Lower leg skin (tissue), 4 donors: ENCODE measurements around the gene SUGCT. TPM values are rescaled to one million over a fixed set of nuclear protein-coding genes. Genes with fewer than 3 reads are reported as not detected.

Experiments used
- DNase-seq, 2 donors: peaks; one replicate each; pipeline ENCODE4 v3.0.0-alpha.2; 2019; ENCODE audit warnings: low spot score in 2 of 2
- H3K4me3 ChIP-seq: fragments of 200-600 bp; sonication (generic); 2 replicates; pipeline ENCODE4 v1.5.1; 2017; ENCODE audit warnings: mild to moderate bottlenecking, low read depth; ENCODE audit not compliant: poor library complexity, severe bottlenecking
- CTCF ChIP-seq, 3 donors: fragments of 450-650 bp; IDR thresholded peaks; one replicate each; pipeline ENCODE4 v1.5.1; 2016; ENCODE audit warnings: antibody characterized with exemption in 3 of 3, mild to moderate bottlenecking in 3 of 3, moderate library complexity in 2 of 3
- POLR2A ChIP-seq, 2 donors: fragments of 450-650 bp; IDR thresholded peaks; one replicate each; pipeline ENCODE4 v1.6.1; 2016 to 2017; ENCODE audit warnings: antibody characterized with exemption in 2 of 2, mild to moderate bottlenecking in 1 of 2, moderate library complexity in 1 of 2
- WGBS, 2 donors: methylation state at CpG; one replicate each; pipeline ENCODE4 v1.1.5; 2018; 5-methylcytosine and 5-hydroxymethylcytosine counted together
- intact Hi-C: fragments of 100-400 bp; cut with DNase I; formaldehyde crosslinking; loops from one replicate; pipeline ENCODE4 v1.15.0; 2023; ENCODE audit warnings: low total_unique reads
- total RNA-seq, 4 donors: library from RNA; depleted of rRNA; stranded (reverse); fragments of >200 nt; gene quantifications; one replicate each; pipeline ENCODE4 v1.1.0, GENCODE V29; 2016

The SUGCT gene
- total RNA-seq, 4 donors from 2014 or later = 0.49 to 1.6 (median 0.59) TPM; not detected in 1

- no peak for TF ChIP-seq CTCF (IDR thresholded peaks at IDR 0.05)
- no peak for TF ChIP-seq POLR2A (IDR thresholded peaks at IDR 0.05)
- no peak overlapping the region for H3K4me3 ChIP-seq
- no peak for DNase-seq
- 53 to 57% methylated on average over 17 of the region's 17 CpGs for WGBS, 2 donors
- intact Hi-C loops = no loop called here
These were observed 470.0 kb downstream of the SUGCT start for GRCh38 chr7:40604601-40605438.

- TF ChIP-seq POLR2A (IDR thresholded peaks at IDR 0.05) = no peak
- TF ChIP-seq CTCF (IDR thresholded peaks at IDR 0.05) = no peak
- 77 to 78% methylated on average over 5 of the region's 5 CpGs for WGBS, 2 donors
- H3K4me3 ChIP-seq = no peak overlapping the region
- no peak for DNase-seq
- intact Hi-C loops = no loop called here
These were observed 473.7 kb downstream of the SUGCT start for GRCh38 chr7:40608321-40609075.

GRCh38 chr7:40610461-40610860 is 475.7 kb downstream of the SUGCT start:
- 90 to 94% methylated on average over 4 of the region's 4 CpGs for WGBS, 2 donors
- H3K4me3 ChIP-seq = no peak overlapping the region
- TF ChIP-seq CTCF (IDR thresholded peaks at IDR 0.05) (no peak), POLR2A (IDR thresholded peaks at IDR 0.05) (no peak)
- intact Hi-C loops = no loop called here
- no peak for DNase-seq

GRCh38 chr7:40611095-40611871 is 476.5 kb downstream of the SUGCT start:
- intact Hi-C loops = no loop called here
- WGBS, 2 donors = 66 to 76% methylated on average over 2 of the region's 2 CpGs
- H3K4me3 ChIP-seq = no peak overlapping the region
- no peak for DNase-seq
- TF ChIP-seq POLR2A (IDR thresholded peaks at IDR 0.05) (no peak), CTCF (IDR thresholded peaks at IDR 0.05) (no peak)

GRCh38 chr7:40612298-40612697 is 477.5 kb downstream of the SUGCT start:
- H3K4me3 ChIP-seq = no peak overlapping the region
- WGBS, 2 donors = 83 to 88% methylated on average over 2 of the region's 2 CpGs
- no peak for TF ChIP-seq POLR2A (IDR thresholded peaks at IDR 0.05)
- TF ChIP-seq CTCF (IDR thresholded peaks at IDR 0.05) = no peak
- DNase-seq = no peak
- intact Hi-C loops = no loop called here
